ENCODE results near the gene NUP43. TPM values are rescaled to one million over a fixed set of nuclear protein-coding genes. Genes with fewer than 3 reads are reported as not detected.

The NUP43 gene
- total and polyA plus RNA-seq, 2 of the 13 experiments (the other 11 are each of a cell fraction or from before 2014, with no cell fraction given) = 38.9 to 85.1 TPM

- TF ChIP-seq, protein P1, sequence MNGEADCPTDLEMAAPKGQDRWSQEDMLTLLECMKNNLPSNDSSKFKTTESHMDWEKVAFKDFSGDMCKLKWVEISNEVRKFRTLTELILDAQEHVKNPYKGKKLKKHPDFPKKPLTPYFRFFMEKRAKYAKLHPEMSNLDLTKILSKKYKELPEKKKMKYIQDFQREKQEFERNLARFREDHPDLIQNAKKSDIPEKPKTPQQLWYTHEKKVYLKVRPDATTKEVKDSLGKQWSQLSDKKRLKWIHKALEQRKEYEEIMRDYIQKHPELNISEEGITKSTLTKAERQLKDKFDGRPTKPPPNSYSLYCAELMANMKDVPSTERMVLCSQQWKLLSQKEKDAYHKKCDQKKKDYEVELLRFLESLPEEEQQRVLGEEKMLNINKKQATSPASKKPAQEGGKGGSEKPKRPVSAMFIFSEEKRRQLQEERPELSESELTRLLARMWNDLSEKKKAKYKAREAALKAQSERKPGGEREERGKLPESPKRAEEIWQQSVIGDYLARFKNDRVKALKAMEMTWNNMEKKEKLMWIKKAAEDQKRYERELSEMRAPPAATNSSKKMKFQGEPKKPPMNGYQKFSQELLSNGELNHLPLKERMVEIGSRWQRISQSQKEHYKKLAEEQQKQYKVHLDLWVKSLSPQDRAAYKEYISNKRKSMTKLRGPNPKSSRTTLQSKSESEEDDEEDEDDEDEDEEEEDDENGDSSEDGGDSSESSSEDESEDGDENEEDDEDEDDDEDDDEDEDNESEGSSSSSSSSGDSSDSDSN (CRISPR knock-in tag; IDR thresholded peaks at IDR 0.05) = peak; percentile 100
- TF ChIP-seq SRSF9 (IDR thresholded peaks at IDR 0.05; ENCODE audit: borderline replicate concordance, insufficient read depth, low read depth, low read length, poor library complexity, severe bottlenecking) (no peak), CHCHD3 (CRISPR knock-in tag; IDR thresholded peaks at IDR 0.05) (no peak), HNRNPLL (IDR thresholded peaks at IDR 0.05; ENCODE audit: low read depth, low read length, poor library complexity, severe bottlenecking) (peak; percentile 96), REXO4 (CRISPR knock-in tag; IDR thresholded peaks at IDR 0.05; ENCODE audit: borderline replicate concordance) (peak; percentile 71), ZNF816 (CRISPR knock-in tag; IDR thresholded peaks at IDR 0.05; ENCODE audit: borderline replicate concordance) (peak; percentile 97), ZNF607 (CRISPR knock-in tag; IDR thresholded peaks at IDR 0.05; ENCODE audit: borderline replicate concordance) (peak; percentile 94), TCF12 (IDR thresholded peaks at IDR 0.05) (no peak), TCF12 (CRISPR knock-in tag; IDR thresholded peaks at IDR 0.05) (peak; percentile 77; the same call in 1 of the 2 replicates), SRF (IDR thresholded peaks at IDR 0.05; ENCODE audit: low read depth, low read length) (no peak; the same call in 1 of the 2 replicates), ZMYM4 (CRISPR knock-in tag; IDR thresholded peaks at IDR 0.05) (peak; percentile 84), TRIM22 (IDR thresholded peaks at IDR 0.05) (no peak), TERF1 (CRISPR knock-in tag; IDR thresholded peaks at IDR 0.05) (peak; percentile 52)
- TF ChIP-seq, protein P2, sequence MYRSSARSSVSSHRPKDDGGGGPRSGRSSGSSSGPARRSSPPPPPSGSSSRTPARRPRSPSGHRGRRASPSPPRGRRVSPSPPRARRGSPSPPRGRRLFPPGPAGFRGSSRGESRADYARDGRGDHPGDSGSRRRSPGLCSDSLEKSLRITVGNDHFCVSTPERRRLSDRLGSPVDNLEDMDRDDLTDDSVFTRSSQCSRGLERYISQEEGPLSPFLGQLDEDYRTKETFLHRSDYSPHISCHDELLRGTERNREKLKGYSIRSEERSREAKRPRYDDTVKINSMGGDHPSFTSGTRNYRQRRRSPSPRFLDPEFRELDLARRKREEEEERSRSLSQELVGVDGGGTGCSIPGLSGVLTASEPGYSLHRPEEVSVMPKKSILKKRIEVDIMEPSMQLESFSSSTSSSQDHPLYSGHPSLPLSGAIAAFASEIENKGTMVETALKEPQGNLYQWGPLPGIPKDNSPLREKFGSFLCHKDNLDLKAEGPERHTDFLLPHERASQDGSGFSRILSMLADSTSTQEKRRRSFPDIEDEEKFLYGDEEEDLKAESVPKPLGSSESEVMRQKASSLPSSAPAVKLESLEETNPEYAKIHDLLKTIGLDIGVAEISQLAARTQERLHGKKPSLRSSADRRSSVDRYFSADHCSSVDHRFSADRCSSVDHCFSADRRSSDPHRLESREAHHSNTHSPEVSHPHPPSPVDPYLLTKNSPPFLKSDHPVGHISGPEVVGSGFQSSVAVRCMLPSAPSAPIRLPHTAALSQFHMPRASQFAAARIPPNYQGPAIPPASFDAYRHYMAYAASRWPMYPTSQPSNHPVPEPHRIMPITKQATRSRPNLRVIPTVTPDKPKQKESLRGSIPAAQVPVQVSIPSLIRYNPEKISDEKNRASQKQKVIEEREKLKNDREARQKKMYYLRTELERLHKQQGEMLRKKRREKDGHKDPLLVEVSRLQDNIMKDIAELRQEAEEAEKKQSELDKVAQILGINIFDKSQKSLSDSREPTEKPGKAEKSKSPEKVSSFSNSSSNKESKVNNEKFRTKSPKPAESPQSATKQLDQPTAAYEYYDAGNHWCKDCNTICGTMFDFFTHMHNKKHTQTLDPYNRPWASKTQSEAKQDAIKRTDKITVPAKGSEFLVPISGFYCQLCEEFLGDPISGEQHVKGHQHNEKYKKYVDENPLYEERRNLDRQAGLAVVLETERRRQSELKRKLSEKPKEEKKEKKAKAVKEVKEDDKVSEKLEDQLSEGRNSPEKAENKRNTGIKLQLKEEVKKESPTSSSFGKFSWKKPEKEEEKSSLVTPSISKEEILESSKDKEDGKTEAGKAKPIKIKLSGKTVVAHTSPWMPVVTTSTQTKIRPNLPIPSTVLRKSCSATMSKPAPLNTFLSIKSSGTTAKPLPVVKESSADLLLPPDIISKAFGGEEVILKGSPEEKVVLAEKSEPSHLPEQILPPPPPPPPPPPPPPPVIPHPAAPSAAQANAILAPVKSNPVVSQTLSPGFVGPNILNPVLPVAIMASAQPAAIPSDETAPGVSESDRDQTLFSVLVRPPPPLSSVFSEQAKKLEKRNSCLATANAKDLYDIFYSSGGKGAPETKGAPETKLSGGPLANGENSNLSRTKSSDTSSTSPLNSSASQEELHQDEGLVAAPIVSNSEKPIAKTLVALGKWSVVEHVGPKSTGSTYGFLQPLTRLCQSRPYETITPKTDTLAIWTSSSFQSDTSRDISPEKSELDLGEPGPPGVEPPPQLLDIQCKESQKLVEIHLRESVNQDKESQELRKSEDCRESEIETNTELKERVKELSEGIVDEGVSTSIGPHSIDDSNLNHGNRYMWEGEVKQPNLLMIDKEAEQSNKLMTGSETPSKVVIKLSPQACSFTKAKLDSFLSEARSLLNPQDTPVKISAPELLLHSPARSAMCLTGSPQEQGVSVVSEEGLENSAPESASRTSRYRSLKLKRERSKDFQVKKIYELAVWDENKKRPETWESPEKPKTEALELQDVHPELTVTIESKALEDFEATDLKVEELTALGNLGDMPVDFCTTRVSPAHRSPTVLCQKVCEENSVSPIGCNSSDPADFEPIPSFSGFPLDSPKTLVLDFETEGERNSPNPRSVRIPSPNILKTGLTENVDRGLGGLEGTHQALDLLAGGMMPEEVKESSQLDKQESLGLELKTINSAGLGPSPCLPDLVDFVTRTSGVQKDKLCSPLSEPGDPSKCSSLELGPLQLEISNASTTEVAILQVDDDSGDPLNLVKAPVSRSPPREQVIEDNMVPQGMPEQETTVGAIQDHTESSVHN (CRISPR knock-in tag; IDR thresholded peaks at IDR 0.05) = no peak
Measured at GRCh38 chr6:149717588-149718458, 28.5 kb downstream of the NUP43 start, which contains the start of gene LATS1 (continued).

Data from HepG2 (cell line).